HG03432 (cell line): ENCODE results near the gene STRA8.

Source experiments
- ATAC-seq: cut with Tn5 transposase; IDR thresholded peaks from one replicate; pipeline ENCODE4 v1.9.1; 2021; ENCODE audit warnings: mild to moderate bottlenecking, moderate library complexity; ENCODE audit not compliant: unreplicated experiment

Gene STRA8

DNA sequence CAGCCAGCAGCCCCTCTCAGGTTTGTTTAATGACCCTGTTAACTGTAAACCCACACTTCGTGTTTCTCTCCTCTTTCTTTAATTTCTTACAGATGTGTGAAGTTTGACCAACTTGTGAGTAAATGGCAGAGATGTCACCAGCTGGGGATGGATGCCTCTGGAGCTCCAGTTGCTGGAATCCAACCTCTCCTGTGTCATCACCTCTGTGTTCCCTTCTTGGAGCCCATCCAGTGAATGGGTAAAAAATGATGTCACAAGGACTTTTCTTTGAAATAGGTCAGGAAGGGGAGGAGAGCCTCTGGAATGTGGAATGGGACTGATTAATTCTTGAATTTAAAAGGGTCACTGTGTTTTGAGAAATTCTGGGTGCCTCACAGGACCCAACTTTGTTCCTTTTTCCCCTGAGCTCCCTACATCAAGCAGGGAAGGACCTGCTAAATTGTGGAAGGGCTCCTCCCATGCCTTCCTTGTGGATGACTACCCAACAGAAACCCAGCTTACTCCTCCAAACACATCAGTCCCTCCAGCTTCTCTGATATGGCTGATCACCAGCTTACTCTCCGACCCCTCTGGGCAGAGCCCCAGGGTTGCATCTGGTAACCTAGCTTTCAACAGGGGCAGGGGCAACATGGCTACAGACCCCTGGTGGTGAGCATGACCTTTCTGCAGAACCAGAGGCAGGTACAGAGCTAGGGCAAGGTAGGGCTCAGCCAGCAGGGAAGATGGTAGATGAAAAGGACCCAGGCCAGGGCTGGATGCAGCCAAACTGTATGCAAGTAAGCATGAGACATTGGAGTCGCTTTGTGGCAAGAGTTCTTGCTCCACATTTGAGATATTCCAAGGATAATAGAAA is 67.5 kb downstream of the STRA8 start:
- ATAC-seq = no peak
